Activated B cell treated with CpG ODN at 0.5 μM for 24 hours (primary cell): Measurements from ENCODE around the gene MAML3. TPM values are rescaled to one million over a fixed set of nuclear protein-coding genes. Genes with fewer than 3 reads are reported as not detected.

Source experiments
- ATAC-seq: fragments of 200-7000 bp; cut with Tn5 transposase; one replicate; pipeline ENCODE4 v1.10.0; 2021; ENCODE audit warnings: low read depth, mild to moderate bottlenecking, moderate library complexity
- CTCF ChIA-PET: fragments of 350-600 bp; sonication (Branson Sonifier 250); formaldehyde crosslinking; loops from one replicate; lab custom pipeline; 2021; ENCODE audit warnings: antibody characterized with exemption; lab: Charles Lee
- POLR2A ChIA-PET: fragments of 350-600 bp; sonication (Branson Sonifier 250); formaldehyde crosslinking; loops from one replicate; lab custom pipeline; 2021; ENCODE audit warnings: antibody characterized with exemption; lab: Charles Lee
- DNase-seq: peaks from one replicate; pipeline ENCODE4 v3.0.0; 2022
- H3K27ac Mint-ChIP-seq: one replicate; pipeline ENCODE4 v1.8.0; 2020; ENCODE audit warnings: mixed read lengths
- H3K27me3 Mint-ChIP-seq: one replicate; pipeline ENCODE4 v1.8.0; 2021; ENCODE audit warnings: mixed read lengths
- H3K36me3 Mint-ChIP-seq: one replicate; pipeline ENCODE4 v1.8.0; 2021; ENCODE audit warnings: low read depth, mixed read lengths
- H3K4me1 Mint-ChIP-seq: one replicate; pipeline ENCODE4 v1.8.0; 2021; ENCODE audit warnings: mixed read lengths
- H3K4me3 Mint-ChIP-seq: one replicate; pipeline ENCODE4 v1.8.0; 2020; ENCODE audit warnings: mild to moderate bottlenecking, mixed read lengths
- H3K9me3 Mint-ChIP-seq: one replicate; pipeline ENCODE4 v1.8.0; 2020; ENCODE audit warnings: mixed read lengths
- intact Hi-C: fragments of 100-400 bp; cut with micrococcal nuclease; formaldehyde crosslinking; loops from one replicate; pipeline ENCODE4 v1.15.1; 2024
- total RNA-seq: library from RNA; stranded (reverse); gene quantifications from 2 replicates; pipeline ENCODE4 v1.2.3, GENCODE V29; 2022
- TF ChIP-seq, protein P1 (sequence below): fragments of 200-600 bp; IDR thresholded peaks from one replicate; pipeline ENCODE4 v1.8.0; 2022; ENCODE audit warnings: antibody characterized with exemption, mild to moderate bottlenecking

Gene MAML3
- total RNA-seq, 1 donor from 2014 or later: 2.6 TPM

DNA sequence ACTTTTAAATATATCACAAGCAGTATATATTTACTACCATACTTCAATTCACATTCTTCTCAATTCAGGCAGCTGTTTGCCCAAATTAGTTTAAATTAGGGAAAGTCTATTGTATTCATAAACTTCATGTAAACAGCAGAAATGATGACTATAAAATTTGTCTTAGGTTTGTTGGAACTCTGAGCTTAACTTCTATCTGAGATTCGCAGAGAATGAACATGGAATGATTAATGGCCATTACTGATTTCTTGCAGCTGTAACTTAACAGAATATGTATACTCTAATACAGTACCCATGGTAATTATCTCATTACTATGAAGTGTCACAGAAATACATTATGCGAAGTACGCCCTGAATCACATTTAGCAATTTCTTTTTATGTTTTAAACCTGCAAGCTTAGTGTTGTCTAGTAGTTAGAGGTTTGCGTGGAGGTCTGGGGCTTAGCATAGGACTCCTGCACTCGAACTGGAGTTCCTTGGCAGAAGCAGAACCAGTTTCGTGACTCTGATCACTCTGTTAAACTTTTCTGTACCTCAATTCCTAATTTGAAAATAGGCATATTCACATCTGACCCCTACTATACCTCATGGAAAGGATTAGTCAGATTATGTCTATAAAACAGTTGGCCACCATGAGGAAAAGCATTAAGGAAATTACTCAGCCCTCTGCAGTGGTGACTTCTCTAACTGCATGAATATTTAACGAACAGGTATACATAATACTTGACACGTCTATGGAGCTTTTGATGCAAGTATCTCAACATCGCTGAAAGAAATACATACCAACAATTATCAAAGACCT is 245.1 kb downstream of the MAML3 start:
- ChIA-PET CTCF (no interaction called here), POLR2A (interaction anchor here (0.5 to 0.7 kb wide), 2 partner anchors 242 to 255 kb away, joined by 6 to 8 read pairs; no protein-coding TSS in a partner anchor)
- intact Hi-C loops: no loop called here
- H3K4me1 Mint-ChIP-seq: peaks cover 3% of the 10 kb centered on the region
- TF ChIP-seq, protein P1, sequence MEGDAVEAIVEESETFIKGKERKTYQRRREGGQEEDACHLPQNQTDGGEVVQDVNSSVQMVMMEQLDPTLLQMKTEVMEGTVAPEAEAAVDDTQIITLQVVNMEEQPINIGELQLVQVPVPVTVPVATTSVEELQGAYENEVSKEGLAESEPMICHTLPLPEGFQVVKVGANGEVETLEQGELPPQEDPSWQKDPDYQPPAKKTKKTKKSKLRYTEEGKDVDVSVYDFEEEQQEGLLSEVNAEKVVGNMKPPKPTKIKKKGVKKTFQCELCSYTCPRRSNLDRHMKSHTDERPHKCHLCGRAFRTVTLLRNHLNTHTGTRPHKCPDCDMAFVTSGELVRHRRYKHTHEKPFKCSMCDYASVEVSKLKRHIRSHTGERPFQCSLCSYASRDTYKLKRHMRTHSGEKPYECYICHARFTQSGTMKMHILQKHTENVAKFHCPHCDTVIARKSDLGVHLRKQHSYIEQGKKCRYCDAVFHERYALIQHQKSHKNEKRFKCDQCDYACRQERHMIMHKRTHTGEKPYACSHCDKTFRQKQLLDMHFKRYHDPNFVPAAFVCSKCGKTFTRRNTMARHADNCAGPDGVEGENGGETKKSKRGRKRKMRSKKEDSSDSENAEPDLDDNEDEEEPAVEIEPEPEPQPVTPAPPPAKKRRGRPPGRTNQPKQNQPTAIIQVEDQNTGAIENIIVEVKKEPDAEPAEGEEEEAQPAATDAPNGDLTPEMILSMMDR: no peak
- H3K9me3 Mint-ChIP-seq: peaks cover 5% of the 10 kb centered on the region
- H3K27me3 Mint-ChIP-seq: no peaks in the 10 kb centered on the region
- no peak for ATAC-seq
- no peak overlapping the region for H3K27ac Mint-ChIP-seq
- H3K36me3 Mint-ChIP-seq: no peaks in the 10 kb centered on the region
- H3K4me3 Mint-ChIP-seq: no peak overlapping the region
- DNase-seq: no peak

DNA sequence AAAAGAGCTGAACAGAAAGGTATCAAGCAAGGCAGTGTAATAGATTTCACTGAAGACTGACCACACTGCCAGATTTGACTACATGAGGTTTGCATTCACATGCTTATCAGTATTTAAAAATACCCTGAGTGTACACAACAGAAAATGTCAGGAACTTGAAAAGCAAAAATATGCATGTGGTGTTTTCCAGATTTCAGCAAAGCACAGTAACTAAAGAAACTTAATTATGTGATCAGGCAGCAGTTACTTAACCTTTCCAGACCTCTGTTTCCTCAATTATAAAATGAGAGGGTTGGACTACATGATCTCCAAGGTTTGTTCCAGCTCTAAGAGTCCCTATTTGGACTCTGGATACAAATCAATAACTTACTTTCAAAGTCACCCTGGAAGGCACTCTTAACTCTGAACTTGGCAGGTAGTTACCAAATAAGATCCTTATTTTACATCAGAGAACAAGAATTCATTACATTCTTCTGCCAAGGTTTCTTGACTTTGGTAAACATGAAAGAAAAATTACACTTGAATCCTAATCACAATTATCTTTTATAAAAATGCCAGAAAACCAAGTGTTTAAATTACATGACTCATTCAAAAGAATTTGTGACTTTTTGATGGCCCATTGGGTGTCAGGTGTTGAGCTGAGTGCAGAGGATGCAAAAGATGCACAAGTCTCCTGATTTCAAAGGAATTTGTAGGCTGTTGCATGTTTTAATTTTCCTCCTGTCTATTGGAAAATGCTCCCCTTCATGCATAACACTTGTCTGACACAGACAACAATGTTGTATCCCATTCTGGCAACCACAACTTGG is 246.8 kb downstream of the MAML3 start:
- ChIA-PET CTCF (no interaction called here), POLR2A (no interaction called here)
- Mint-ChIP-seq H3K27ac (no peak overlapping the region), H3K9me3 (peaks cover 5% of the 10 kb centered on the region), H3K4me1 (peaks cover 3% of the 10 kb centered on the region), H3K27me3 (no peaks in the 10 kb centered on the region), H3K36me3 (no peaks in the 10 kb centered on the region), H3K4me3 (no peak overlapping the region)
- intact Hi-C loops: no loop called here
- ATAC-seq (no peak), DNase-seq (no peak)
- TF ChIP-seq, protein P1: no peak

- no peak for DNase-seq
- ChIA-PET CTCF (no interaction called here), POLR2A (no interaction called here)
- TF ChIP-seq, protein P1: no peak
- Mint-ChIP-seq H3K4me3 (no peak overlapping the region), H3K27me3 (no peaks in the 10 kb centered on the region), H3K27ac (no peak overlapping the region), H3K9me3 (peaks cover 5% of the 10 kb centered on the region), H3K36me3 (no peaks in the 10 kb centered on the region), H3K4me1 (peaks cover 3% of the 10 kb centered on the region)
- ATAC-seq: no peak
- intact Hi-C loops: no loop called here
These were observed 248.5 kb downstream of the MAML3 start for GRCh38 chr4:139905489-139905888.

GRCh38 chr4:139904406-139904805 is 249.6 kb downstream of the MAML3 start:
- Mint-ChIP-seq H3K27ac (no peak overlapping the region), H3K4me3 (no peak overlapping the region), H3K4me1 (peaks cover 3% of the 10 kb centered on the region), H3K9me3 (peaks cover 5% of the 10 kb centered on the region), H3K27me3 (no peaks in the 10 kb centered on the region), H3K36me3 (no peaks in the 10 kb centered on the region)
- intact Hi-C loops: no loop called here
- ChIA-PET POLR2A (no interaction called here), CTCF (no interaction called here)
- ATAC-seq: no peak
- DNase-seq: no peak
- TF ChIP-seq, protein P1: no peak

- POLR2A ChIA-PET: no interaction called here
- DNase-seq: no peak
- Mint-ChIP-seq H3K27ac (no peak overlapping the region), H3K27me3 (no peaks in the 10 kb centered on the region), H3K4me3 (no peak overlapping the region), H3K36me3 (no peaks in the 10 kb centered on the region), H3K4me1 (peaks cover 3% of the 10 kb centered on the region), H3K9me3 (peaks cover 5% of the 10 kb centered on the region)
- intact Hi-C loops: no loop called here
- CTCF ChIA-PET: no interaction called here
- no peak for ATAC-seq
- TF ChIP-seq, protein P1: no peak
These were observed 250.1 kb downstream of the MAML3 start for GRCh38 chr4:139903845-139904244.
